Activated CD8-positive, alpha-beta T cell treated with anti-CD3 and anti-CD28 coated beads for 36 hours (primary cell): ENCODE measurements around the gene IL16. TPM values are rescaled to one million over a fixed set of nuclear protein-coding genes. Genes with fewer than 3 reads are reported as not detected.

Experiments used
- ATAC-seq: fragments of 200-7000 bp; cut with Tn5 transposase; one replicate; pipeline ENCODE4 v1.10.0; 2021; ENCODE audit warnings: mild to moderate bottlenecking, moderate library complexity
- CTCF ChIA-PET: fragments of 350-600 bp; sonication (Branson Sonifier 250); formaldehyde crosslinking; loops from one replicate; lab custom pipeline; 2021; ENCODE audit warnings: antibody characterized with exemption; lab: Charles Lee
- POLR2A ChIA-PET: fragments of 350-600 bp; sonication (Branson Sonifier 250); formaldehyde crosslinking; loops from one replicate; lab custom pipeline; 2021; ENCODE audit warnings: antibody characterized with exemption; lab: Charles Lee
- DNase-seq: peaks from one replicate; pipeline ENCODE4 v3.0.0-alpha.2; 2020
- H3K27ac Mint-ChIP-seq: one replicate; pipeline ENCODE4 v1.8.0; 2021; ENCODE audit warnings: mild to moderate bottlenecking, mixed read lengths
- H3K27me3 Mint-ChIP-seq: one replicate; pipeline ENCODE4 v1.8.0; 2021; ENCODE audit warnings: mixed read lengths
- H3K36me3 Mint-ChIP-seq: one replicate; pipeline ENCODE4 v1.8.0; 2021; ENCODE audit warnings: low read depth, mixed read lengths
- H3K4me1 Mint-ChIP-seq: one replicate; pipeline ENCODE4 v1.8.0; 2021; ENCODE audit warnings: low read depth, mixed read lengths
- H3K4me3 Mint-ChIP-seq: one replicate; pipeline ENCODE4 v1.8.0; 2021; ENCODE audit warnings: mild to moderate bottlenecking, moderate library complexity, mixed read lengths
- H3K9me3 Mint-ChIP-seq: one replicate; pipeline ENCODE4 v1.8.0; 2021; ENCODE audit warnings: mixed read lengths
- intact Hi-C: fragments of 100-400 bp; cut with micrococcal nuclease; formaldehyde crosslinking; loops from one replicate; pipeline ENCODE4 v1.10.0; 2022
- total RNA-seq, 2 experiments: library from RNA; stranded (reverse); gene quantifications; one replicate each; pipeline ENCODE4 v1.2.3, GENCODE V29; 2021
- TF ChIP-seq, protein P1 (sequence below): fragments of 200-600 bp; IDR thresholded peaks from one replicate; pipeline ENCODE4 v1.8.0; 2022; ENCODE audit warnings: antibody characterized with exemption, mild to moderate bottlenecking

IL16 gene
- total RNA-seq, 2 experiments from 2014 or later = 130 to 138 TPM

DNA sequence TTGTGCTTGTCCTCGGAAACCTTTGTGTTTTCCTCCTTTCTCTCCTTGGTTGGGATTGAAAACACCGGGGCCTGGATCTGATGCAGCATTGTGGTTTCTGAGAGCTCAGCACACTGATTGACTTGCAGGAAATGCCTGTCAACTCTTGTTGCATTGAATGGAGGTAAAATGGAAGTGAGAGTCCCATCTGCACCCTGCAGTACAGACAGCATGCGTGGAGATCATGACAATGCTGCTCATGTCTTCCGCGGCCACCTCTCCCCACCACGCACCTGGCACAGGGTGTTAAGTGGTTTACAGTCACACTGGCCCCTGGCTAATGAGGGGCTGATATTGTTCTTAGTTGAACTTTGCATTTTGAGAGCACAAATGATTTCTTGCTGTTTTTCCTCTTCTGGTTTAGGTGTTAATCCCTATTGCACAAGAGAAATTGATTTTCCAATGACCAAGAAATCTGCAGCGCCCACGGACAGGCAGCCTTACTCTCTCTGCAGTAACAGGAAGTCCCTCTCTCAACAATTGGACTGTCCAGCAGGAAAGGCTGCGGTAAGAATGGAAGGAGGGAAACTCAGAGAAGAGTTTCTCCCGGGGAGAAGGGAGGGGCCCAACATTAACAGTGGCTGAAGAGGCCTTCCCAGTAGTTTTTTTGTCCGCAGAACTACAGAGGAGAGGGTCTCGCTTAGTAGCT lies 68.7 kb downstream of the IL16 start:
- intact Hi-C loops = loop anchor here (5.0 to 10.0 kb wide), 2 partner anchors 108 to 271 kb away; no protein-coding TSS in a partner anchor
- TF ChIP-seq, protein P1, sequence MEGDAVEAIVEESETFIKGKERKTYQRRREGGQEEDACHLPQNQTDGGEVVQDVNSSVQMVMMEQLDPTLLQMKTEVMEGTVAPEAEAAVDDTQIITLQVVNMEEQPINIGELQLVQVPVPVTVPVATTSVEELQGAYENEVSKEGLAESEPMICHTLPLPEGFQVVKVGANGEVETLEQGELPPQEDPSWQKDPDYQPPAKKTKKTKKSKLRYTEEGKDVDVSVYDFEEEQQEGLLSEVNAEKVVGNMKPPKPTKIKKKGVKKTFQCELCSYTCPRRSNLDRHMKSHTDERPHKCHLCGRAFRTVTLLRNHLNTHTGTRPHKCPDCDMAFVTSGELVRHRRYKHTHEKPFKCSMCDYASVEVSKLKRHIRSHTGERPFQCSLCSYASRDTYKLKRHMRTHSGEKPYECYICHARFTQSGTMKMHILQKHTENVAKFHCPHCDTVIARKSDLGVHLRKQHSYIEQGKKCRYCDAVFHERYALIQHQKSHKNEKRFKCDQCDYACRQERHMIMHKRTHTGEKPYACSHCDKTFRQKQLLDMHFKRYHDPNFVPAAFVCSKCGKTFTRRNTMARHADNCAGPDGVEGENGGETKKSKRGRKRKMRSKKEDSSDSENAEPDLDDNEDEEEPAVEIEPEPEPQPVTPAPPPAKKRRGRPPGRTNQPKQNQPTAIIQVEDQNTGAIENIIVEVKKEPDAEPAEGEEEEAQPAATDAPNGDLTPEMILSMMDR = no peak
- no peaks in the 10 kb centered on the region for H3K9me3 Mint-ChIP-seq
- DNase-seq = no peak
- H3K27ac Mint-ChIP-seq = no peak overlapping the region
- ChIA-PET POLR2A (interaction anchor here (0.8 to 1.8 kb wide), 8 partner anchors 24 to 286 kb away, joined by 3 to 6 read pairs (median 4); no protein-coding TSS in a partner anchor), CTCF (interaction anchor here (0.6 to 6.4 kb wide), 89 partner anchors 8 to 809 kb away, joined by 3 to 195 read pairs (median 9); partner anchors contain the start of genes STARD5, TLNRD1 and TMC3)
- H3K27me3 Mint-ChIP-seq = peaks cover 3% of the 10 kb centered on the region
- peak overlapping the region; percentile 56 for H3K4me3 Mint-ChIP-seq
- ATAC-seq = no peak
- no peaks in the 10 kb centered on the region for H3K36me3 Mint-ChIP-seq
- peaks cover 43% of the 10 kb centered on the region for H3K4me1 Mint-ChIP-seq

DNA sequence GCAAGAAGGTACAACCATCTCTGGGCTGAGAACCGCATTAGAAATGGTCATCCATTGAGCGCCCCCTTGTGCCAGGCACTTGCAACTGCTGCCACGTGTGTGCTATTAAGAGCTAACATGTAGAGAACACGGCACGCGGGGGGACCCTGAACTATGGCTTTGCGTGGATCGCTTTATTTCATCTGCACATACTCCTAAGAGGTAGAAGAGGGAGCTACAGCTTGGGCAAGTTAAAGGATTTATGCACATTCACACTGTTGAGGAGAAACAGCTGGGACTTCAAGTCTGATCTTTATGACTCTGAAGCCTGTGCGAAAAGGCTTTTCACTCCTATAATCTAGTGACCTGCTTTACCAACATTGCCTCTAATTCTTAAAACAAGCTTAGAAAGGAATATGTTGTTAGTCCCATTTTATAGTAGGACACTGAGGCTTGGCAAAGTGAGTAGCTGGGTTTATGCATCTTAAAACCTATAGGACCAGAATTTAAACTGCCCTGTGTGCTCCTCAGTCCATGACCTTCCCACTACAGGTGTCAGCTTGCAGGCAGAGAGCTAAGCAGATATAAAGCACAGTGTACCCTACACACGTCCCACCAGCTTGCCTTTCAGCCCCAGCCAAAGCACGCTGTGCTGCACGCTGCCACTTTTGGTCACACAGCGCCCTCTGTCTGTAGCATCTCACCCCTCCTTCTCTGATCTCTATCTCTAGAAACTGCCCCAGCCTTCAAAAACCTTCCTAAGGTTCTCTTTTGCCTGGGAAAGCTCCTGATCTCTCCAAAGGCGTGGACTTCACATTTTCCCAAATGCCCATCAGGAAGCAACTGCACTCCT lies 69.5 kb downstream of the IL16 start:
- Mint-ChIP-seq H3K36me3 (no peaks in the 10 kb centered on the region), H3K4me1 (peaks cover 49% of the 10 kb centered on the region), H3K27ac (peak overlapping the region; percentile 82), H3K27me3 (peaks cover 3% of the 10 kb centered on the region), H3K4me3 (peak overlapping the region; percentile 56), H3K9me3 (no peaks in the 10 kb centered on the region)
- TF ChIP-seq, protein P1 = peak; percentile 68
- peak; percentile 92 for DNase-seq
- peak; percentile 83 for ATAC-seq
- ChIA-PET POLR2A (interaction anchor here (0.7 to 1.8 kb wide), 16 partner anchors 8 to 780 kb away, joined by 3 to 6 read pairs (median 4); no protein-coding TSS in a partner anchor), CTCF (interaction anchor here (0.6 to 6.4 kb wide), 110 partner anchors 9 to 810 kb away, joined by 3 to 195 read pairs (median 8); partner anchors contain the start of genes CFAP161, STARD5, TLNRD1 and TMC3)
- intact Hi-C loops = loop anchor here (1.0 to 10.0 kb wide), 3 partner anchors 109 to 271 kb away; no protein-coding TSS in a partner anchor

DNA sequence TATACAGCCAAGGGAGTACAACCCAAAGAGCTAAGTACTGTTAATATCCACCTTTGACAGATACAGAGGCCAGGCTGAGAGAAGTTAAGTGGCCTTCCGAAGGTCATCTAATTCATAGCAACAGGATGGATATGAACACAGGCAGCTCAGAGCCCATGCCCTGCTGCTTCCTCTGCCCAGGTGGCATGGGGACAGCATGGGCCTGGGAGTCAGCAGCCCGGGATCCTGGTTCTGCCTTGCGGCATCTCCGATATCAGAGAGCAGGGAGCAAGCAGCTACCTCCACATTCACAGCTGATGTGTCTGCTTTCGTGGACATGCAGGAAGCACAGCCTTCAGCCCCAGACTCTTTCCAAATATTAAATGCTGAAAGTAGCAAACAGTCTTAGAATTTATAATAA lies 71.7 kb downstream of the IL16 start:
- CTCF ChIA-PET = interaction anchor here (0.7 to 6.4 kb wide), 16 partner anchors 9 to 165 kb away, joined by 3 to 195 read pairs (median 3); partner anchors contain the start of gene CFAP161
- Mint-ChIP-seq H3K36me3 (no peaks in the 10 kb centered on the region), H3K9me3 (no peaks in the 10 kb centered on the region), H3K27ac (no peak overlapping the region), H3K4me3 (no peak overlapping the region), H3K4me1 (peaks cover 51% of the 10 kb centered on the region), H3K27me3 (peaks cover 3% of the 10 kb centered on the region)
- POLR2A ChIA-PET = interaction anchor here (1.0 to 1.1 kb wide), 2 partner anchors 36 to 163 kb away, joined by 3 read pairs; no protein-coding TSS in a partner anchor
- intact Hi-C loops = loop anchor here (5.0 to 10.0 kb wide), 2 partner anchors 111 to 274 kb away; no protein-coding TSS in a partner anchor
- DNase-seq (no peak), ATAC-seq (no peak)
- TF ChIP-seq, protein P1 = no peak

DNA sequence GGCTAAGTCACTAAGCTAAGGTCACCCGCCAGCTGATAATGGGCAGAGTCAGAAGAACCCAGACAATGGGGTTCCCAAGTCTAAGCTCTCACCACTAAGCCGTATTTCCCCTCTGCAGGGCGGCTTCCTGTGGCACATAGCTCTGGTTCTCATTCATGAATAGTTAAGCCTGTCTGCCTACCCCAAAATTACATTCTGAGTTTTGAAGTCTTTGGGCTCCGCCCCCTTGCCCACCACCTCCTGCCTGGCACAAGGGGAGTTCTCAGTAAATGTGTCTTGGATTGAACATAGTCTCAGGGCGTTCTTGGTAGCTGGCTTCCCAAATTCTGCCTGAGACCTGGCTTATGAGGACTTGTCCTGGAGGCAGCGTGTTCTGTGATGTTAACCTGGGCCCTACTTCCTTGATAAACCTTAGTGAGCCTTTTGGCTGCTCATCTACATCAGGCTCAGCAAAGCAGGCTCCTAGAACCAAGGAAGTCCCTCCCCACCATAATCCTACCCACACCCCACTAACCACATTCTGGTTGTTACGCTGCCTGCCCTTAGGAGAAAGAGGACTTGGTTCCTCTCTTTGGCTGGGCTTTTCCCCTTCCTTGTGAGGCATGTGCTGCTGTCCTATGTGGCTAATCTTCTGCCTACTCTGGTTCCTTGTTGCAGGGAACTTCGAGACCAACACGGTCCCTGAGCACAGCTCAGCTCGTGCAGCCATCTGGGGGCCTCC lies 72.4 kb downstream of the IL16 start:
- no peak overlapping the region for H3K4me3 Mint-ChIP-seq
- TF ChIP-seq, protein P1 = no peak
- H3K27ac Mint-ChIP-seq = peak overlapping the region; percentile 84
- ChIA-PET POLR2A (interaction anchor here (1.0 to 1.1 kb wide), 3 partner anchors 18 to 163 kb away, joined by 3 read pairs; no protein-coding TSS in a partner anchor), CTCF (interaction anchor here (0.7 to 6.4 kb wide), 16 partner anchors 9 to 165 kb away, joined by 3 to 195 read pairs (median 4); partner anchors contain the start of gene CFAP161)
- peak; percentile 25 for ATAC-seq
- DNase-seq = peak; percentile 57
- peaks cover 51% of the 10 kb centered on the region for H3K4me1 Mint-ChIP-seq
- peaks cover 3% of the 10 kb centered on the region for H3K27me3 Mint-ChIP-seq
- no peaks in the 10 kb centered on the region for H3K9me3 Mint-ChIP-seq
- intact Hi-C loops = loop anchor here (5.0 to 10.0 kb wide), 2 partner anchors 112 to 274 kb away; no protein-coding TSS in a partner anchor
- H3K36me3 Mint-ChIP-seq = no peaks in the 10 kb centered on the region
